Brain microvascular endothelial cell (primary cell): Measurements from ENCODE around the gene TMPRSS13.

ENCODE experiments used
- DNase-seq: peaks from one replicate; pipeline ENCODE4 v3.0.0-alpha.2; 2020
- H3K27ac ChIP-seq: fragments of 250-450 bp; sonication (Bioruptor Pico); 2 replicates; pipeline ENCODE4 v1.5.1; 2020; ENCODE audit warnings: mild to moderate bottlenecking, moderate library complexity
- H3K27me3 ChIP-seq: fragments of 250-450 bp; sonication (Bioruptor Pico); replicated peaks from 2 replicates; pipeline ENCODE4 v1.5.1; 2020; ENCODE audit warnings: mild to moderate bottlenecking
- H3K36me3 ChIP-seq: fragments of 250-450 bp; sonication (Bioruptor Pico); replicated peaks from 2 replicates; pipeline ENCODE4 v1.5.1; 2020; ENCODE audit warnings: mild to moderate bottlenecking
- H3K4me3 ChIP-seq: 2 replicates; pipeline ENCODE4 v1.5.1; 2011; ENCODE audit warnings: low read depth, mild to moderate bottlenecking, control low read depth, low read length, moderate library complexity
- CTCF ChIP-seq: IDR thresholded peaks from 2 replicates; pipeline ENCODE4 v1.5.1; 2011; ENCODE audit warnings: low read depth, mild to moderate bottlenecking, moderate library complexity, low read length, control low read depth, inconsistent platforms; ENCODE audit errors: missing control alignments
- in situ Hi-C: cut with HindIII; loops from 2 replicates; pipeline ENCODE4 v1.10.0; 2017; ENCODE audit warnings: low sequenced_read_pairs, low pct_ligation_motif_present

Gene TMPRSS13

GRCh38 chr11:117941163-117941707 lies 12.0 kb upstream of the TMPRSS13 start:
- no peak for DNase-seq
- Histone ChIP-seq H3K27ac (no peak overlapping the region), H3K36me3 (no peaks in the 10 kb centered on the region), H3K27me3 (no peaks in the 10 kb centered on the region), H3K4me3 (no peak overlapping the region)
- TF ChIP-seq CTCF = no peak
- in situ Hi-C loops = loop anchor here (25.0 kb wide), 1 partner anchor 104 kb away; no protein-coding TSS in a partner anchor

GRCh38 chr11:117940736-117941135 lies 11.5 kb upstream of the TMPRSS13 start:
- no peak overlapping the region for H3K4me3 ChIP-seq
- H3K36me3 ChIP-seq = no peaks in the 10 kb centered on the region
- DNase-seq = no peak
- H3K27ac ChIP-seq = no peak overlapping the region
- no peaks in the 10 kb centered on the region for H3K27me3 ChIP-seq
- in situ Hi-C loops = loop anchor here (25.0 kb wide), 1 partner anchor 103 kb away; no protein-coding TSS in a partner anchor
- TF ChIP-seq CTCF = no peak

- no peak for DNase-seq
- Histone ChIP-seq H3K36me3 (no peaks in the 10 kb centered on the region), H3K27me3 (no peaks in the 10 kb centered on the region), H3K27ac (no peak overlapping the region), H3K4me3 (no peak overlapping the region)
- in situ Hi-C loops = loop anchor here (25.0 kb wide), 1 partner anchor 100 kb away; no protein-coding TSS in a partner anchor
- no peak for TF ChIP-seq CTCF
These were observed 7.8 kb upstream of the TMPRSS13 start for GRCh38 chr11:117936973-117937372.

GRCh38 chr11:117934526-117935307 lies 5.5 kb upstream of the TMPRSS13 start:
- Histone ChIP-seq H3K4me3 (no peak overlapping the region), H3K27ac (no peak overlapping the region), H3K27me3 (no peaks in the 10 kb centered on the region), H3K36me3 (no peaks in the 10 kb centered on the region)
- no peak for TF ChIP-seq CTCF
- in situ Hi-C loops = loop anchor here (25.0 kb wide), 1 partner anchor 97 kb away; no protein-coding TSS in a partner anchor
- DNase-seq = no peak

GRCh38 chr11:117933930-117934329 lies 4.7 kb upstream of the TMPRSS13 start:
- TF ChIP-seq CTCF = no peak
- H3K27me3 ChIP-seq = no peaks in the 10 kb centered on the region
- no peak overlapping the region for H3K4me3 ChIP-seq
- no peak for DNase-seq
- H3K36me3 ChIP-seq = no peaks in the 10 kb centered on the region
- no peak overlapping the region for H3K27ac ChIP-seq
- in situ Hi-C loops = loop anchor here (25.0 kb wide), 1 partner anchor 97 kb away; no protein-coding TSS in a partner anchor
